GM19099 (cell line): ENCODE measurements around the gene COPS9.

ENCODE experiments used
- POLR2A ChIP-seq: IDR thresholded peaks from 3 replicates; pipeline ENCODE4 v1.6.1; 2011; ENCODE audit warnings: low read depth; ENCODE audit not compliant: insufficient read length; ENCODE audit errors: extremely low read depth

The COPS9 gene

DNA sequence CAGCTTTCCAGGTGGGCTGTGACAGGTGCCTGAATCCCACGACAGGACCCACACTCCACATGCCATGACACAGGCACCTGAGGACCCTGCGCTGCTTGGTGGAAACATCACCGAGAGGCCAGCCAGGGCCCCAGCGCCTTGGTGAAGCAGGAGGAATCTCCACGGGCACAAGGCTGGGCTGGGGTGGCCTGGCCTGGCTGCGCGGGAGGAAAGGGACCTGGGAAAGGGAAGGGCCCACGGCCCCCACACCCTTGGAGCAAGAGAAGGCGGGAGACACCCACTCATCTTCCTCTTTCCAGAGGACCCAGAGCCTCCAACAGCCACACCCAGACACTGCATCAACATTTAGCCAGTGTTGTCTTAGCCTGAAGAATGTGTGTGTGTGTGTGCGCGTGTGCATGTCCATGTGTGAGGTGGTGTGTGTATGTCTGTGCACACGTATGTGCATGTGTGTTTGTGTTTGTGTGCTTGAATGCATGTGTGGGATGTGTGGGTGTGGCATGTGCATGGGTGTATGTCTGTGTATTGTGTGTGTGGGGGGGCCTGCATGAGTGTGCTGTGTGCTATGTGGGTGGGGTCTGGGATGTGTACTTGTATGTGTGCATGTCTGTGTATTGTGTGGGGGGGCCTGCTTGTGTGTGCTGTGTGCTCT, 10.6 kb upstream of the COPS9 start:
- no peak for TF ChIP-seq POLR2A

DNA sequence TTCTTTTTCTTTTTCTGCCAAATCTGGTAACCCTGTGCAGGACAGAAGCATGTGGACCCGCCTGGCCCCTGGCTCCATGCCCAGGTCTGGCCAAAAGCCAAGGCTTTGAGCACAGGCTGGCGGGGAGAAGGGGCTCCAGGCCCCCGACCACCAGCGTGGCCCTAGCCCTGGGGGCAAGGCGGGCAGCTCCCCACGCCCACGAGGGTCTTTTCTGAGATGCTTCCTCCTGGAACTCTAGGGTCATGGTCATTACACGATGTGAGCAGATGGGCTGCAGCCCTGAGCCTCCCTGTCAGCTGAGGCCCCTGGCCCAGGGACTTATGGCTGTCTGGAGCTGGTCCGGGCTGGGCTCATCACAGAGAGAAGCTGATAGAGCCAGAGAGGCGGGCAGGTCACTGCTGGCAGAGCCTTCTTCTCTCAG, 10.0 kb upstream of the COPS9 start:
- TF ChIP-seq POLR2A = no peak

DNA sequence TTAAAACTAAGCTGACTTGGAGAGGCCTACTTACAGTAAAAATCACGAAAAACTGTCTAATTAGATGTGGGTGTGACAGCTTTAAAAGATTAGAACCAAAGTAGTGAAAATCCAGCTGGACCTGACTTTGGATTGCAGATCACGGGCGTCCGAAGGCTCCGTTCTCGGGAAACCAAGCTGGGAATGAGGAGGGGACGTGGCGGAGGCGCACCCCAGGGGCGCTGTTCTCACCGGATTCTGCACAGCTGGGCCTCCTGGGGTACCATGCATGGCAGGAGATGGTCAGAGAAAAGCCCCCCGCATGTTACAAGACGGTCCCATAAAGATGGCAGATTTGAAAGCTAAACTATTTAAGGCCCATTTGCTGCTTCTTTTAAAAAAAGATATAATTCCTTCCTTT, 9.4 kb upstream of the COPS9 start:
- no peak for TF ChIP-seq POLR2A

DNA sequence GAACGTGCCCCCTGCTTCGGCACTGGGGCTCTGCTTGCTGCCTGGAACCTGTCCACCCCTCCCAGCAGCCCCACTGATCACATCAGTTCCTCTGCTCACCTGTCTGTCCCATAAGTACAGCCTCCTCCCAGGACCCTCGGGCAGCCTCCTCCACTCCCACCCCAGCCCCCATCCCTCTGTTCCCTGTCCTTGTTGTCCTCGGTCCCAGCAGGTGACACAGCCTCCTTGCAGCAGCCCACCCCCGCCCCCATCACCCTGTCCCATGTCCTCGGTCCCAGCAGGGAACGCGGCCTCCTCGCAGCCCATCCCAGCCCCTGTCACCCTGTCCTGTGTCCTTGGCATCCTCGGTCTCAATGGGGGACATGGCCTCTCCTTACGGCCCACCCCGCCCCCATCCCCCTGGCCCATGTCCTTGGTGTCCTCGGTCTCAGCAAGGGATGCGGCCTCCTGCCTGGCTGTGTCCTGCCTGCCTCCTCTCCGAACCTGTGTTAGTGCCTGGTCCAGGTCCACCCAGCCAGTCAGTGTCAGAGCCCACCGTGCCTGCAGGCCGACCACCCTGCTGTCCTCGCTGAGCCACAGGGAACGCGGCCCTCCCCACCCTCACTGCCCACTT, 8.7 kb upstream of the COPS9 start:
- no peak for TF ChIP-seq POLR2A

DNA sequence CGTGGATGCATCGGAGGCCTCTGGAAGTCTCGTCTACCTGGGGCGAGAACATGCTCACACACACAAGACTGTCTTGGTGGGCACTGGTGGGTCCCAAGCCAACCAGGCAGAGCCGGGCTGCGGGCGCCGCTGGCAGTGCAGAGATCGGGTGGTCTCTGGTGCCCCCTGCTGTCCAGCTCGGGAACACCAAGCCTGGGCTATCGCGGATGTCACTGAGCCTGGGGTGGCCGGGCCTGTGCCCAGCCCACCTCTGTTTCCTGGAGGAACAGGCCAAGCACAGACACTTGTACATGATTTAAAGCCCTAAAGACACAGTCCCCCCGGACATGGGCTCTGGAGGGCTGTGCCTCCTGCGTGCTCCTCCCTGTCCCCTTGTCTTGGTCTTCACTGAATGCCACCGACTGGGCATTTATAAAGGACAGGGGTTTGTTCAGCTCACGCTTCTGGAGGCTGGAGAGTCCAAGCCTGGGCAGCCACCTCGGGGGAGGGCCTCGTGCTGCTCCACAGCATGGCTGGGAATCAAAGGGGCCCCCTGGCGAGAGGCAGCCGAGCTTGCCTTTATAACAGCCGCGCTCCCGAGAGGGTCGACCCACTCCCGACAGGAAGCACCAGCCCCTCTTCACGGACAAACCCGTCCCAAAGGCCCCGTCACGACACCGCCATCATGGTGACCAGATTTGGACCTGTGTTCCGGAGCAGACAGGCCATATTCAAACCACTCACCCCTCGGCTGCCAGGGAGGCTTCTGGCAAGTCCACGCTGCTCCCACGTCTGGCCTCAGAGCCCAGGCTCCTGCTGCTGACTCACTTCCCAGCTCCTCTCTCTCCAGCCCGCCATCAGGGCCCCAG, 7.9 kb upstream of the COPS9 start:
- TF ChIP-seq POLR2A = no peak

DNA sequence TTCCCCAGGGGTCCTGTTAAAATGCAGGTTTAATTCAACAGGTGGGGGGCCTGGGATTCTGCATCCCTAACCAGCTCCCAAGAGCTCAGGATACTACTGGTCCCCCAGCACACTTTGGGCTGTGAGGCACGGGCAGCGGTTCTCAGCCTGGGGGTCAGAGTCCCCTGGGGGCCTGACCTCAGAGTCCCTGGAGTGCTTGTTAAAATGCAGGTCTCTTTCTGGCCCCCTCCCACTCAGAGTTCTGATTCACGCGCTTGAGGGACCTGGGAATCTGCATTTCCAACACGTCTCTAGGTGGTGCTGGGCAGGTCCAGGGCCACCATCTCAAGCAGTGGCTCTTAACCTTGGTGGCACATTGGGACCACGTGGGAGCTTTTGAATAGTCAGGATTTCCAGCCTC, 7.2 kb upstream of the COPS9 start:
- TF ChIP-seq POLR2A = no peak

DNA sequence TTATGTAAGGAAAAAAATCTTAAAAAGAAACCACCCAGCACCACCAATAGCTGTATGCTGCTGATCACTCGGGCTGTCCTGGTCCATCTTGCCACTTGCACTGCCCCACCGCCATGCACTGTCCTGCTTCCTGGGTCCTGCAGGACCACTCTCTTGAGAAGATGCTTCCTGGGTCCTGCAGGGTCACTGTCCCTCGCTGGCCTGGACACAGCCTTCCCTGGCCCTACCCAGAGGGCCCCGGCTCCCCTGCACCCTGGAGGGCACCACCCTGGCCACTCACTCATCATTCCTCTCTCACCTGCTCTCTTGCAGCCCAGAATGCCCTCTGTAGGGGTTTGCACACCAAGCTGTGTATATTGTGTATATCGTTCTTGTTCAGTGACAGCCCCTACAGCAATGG, 6.8 kb upstream of the COPS9 start:
- no peak for TF ChIP-seq POLR2A

DNA sequence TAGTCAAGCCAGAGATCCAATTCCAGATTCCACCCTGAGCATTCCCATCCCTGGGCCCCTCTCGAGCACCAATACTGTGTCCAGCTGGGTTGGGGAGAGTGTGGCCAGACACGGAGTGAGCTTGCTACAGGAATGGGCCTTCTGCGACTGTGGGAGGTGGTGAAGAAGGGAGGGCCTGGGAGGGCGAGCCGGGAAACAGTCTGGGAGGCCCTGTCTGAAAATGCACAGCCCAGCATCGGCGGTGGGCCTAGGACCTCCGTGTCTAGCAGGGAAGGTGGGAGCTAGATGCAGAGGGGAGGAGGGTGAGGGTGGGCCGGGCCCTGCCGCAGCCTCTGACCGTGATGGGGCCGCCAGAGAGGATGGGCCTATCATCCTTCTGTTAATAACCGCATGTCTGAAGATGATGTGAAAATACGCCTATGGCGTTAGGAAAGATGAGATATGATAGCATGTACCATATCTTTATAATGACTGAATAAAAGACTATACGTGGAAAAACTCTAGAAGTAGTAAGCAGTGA, 6.2 kb upstream of the COPS9 start:
- no peak for TF ChIP-seq POLR2A

DNA sequence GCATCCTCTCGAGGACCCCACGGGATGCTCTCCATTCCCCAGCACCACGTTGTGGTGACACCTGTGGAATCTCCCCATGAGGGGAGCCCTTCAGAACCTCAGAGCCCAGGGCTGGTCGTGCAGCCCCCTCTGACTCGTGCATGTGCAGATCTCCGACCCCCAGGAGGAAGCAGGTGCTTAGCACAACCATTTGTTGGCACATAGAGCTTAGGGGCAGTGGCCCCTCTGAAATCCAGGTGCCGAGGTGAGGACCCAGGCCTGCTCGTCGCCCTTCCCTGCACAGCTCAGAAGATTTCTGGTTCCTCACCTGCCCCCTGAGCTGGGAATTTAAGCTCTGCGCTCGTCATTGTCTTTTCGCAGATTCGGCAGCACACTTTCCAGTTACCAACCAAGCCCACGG, 5.6 kb upstream of the COPS9 start:
- TF ChIP-seq POLR2A = no peak

DNA sequence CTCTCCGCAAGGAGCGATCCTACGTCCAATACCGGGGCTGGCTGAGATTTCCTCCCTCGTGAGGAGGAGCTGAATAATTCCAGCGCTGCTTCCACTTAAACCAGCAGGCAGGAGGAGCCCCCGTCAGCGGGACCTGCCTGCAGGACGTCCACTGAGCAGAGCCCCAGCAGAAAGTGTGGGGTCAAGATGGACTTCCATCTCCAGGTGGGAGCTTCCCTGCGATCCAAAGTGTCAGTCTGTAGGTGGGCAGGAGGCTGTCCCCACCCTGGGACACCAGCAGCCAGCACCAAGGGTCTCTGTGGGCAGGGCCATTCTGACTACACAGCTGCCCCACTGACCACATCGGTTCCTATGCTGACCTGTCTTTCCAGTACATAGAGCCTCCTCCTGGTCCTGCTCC, 4.8 kb upstream of the COPS9 start:
- no peak for TF ChIP-seq POLR2A

DNA sequence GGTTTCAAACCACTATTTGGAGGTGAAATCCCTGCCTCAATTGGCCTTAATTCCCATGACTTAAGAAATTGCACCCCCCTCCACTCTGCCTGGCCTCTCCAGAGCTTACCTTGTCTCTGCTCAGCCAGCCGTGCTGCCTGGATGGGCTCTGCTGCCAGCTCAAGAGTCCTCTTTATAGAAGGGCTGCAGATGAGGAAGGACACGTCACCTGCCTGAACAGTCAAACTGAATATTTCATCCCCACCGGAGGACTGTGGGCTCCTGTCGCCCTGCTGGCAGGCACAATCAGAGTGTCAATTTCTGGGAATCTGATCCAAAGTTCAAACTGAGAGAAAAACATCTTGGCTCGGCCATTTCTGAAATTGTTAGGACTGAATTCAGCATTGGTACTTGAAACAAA, 4.4 kb upstream of the COPS9 start, which contains the start of gene OTOS:
TSS of gene OTOS (minus strand) at position 148 of the 400 bp plus-strand sequence. CDS start 332 bp downstream, outside the sequence.
- no peak for TF ChIP-seq POLR2A

DNA sequence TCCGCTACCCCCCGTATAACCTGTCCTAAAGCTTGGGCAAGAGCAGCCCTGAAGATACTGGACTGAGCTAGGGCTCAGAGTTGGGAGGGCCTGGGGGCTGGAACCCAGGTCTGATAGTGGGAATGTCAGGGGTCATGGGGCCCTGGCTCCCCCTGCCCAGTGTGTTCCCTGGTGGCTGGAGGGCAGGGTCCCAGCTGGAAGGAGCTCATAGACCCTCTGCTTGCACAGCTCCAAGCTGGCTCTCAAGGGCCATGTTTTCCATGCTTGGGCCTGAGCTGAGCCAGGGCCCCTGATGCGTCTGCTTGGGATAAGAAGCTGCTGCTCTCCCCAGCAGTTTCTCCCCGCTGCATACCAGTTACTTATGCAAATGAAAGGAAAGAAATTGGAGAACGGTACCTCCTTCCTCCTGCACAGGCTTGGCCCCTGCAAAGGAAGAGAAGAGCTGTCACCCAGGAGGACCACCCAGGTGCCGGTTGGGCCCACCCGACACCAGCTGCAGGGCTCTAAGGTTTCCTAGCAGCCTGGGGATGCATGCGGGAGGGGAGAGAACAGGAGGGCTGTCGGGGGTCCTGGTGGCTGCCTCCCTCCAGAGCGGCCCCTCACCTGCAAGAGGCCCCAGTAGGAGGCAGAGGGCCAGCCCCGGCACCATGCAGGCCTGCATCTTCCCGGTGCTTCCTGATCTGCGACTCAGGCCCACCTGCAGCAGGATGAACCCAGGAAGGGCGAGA, 3.7 kb upstream of the COPS9 start:
- no peak for TF ChIP-seq POLR2A

DNA sequence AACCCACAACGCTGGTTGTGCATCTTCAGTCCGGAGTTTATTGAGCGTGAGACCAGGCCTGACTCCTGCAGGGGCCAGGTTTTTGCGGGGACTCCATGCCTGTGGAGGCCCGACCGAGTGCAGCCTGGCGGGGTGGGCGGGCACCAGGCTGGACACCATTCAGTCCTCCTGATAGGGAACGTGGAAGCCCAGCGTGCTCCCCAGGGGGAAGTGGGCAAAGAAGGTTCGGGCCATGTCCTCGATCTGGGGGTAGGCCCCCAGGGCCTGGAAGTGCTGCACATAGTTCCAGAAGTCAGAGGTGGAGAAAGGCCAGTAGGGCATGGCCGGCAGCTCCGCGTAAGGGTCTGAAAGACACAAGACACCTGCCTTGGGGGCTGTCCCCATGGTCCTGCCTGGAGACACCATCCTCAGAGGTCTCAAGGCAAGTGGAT, 2.9 kb upstream of the COPS9 start:
- no peak for TF ChIP-seq POLR2A

DNA sequence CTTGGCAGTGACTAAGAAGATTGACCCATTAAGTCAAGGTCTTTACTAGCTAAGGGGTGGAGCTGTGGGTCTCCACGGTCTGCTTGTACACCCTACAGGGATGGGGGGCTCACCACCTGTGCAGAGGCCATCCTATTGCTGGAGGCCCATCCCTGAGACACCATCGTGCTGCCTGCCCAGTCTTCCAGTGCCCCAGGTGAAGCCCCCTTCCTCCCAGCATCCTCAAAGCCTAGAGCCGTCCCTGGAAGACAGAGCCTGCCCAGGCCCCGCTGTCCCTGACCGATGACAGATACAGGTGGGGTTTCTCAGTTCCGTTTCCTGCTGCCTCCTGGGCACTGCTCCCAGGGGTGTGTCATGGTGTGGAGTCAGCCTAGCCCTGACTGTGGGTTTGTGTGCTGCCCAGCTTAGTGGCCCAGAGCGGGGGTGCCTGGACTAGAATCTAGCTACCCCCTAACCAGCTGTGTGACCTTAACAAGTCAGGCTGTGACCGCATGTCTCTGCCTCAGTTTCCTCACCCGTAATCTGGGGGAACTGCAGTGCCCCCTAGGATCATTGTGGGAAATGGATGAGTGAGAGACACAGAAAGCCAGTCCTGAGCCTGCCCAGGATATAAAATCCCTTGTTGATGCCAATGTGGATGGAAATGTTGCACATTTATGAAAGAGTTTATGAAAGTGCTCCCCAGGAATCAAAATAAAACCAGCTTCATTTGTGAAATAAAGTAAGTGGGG, 2.3 kb upstream of the COPS9 start:
- no peak for TF ChIP-seq POLR2A
